Frontal cortex (tissue), 4 donors: Measurements from ENCODE around the gene BAIAP2L2. TPM values are rescaled to one million over a fixed set of nuclear protein-coding genes. Genes with fewer than 3 reads are reported as not detected.
"Not testable (repeated sequence)": the region's sequence is repeated elsewhere in the genome, so short reads cannot be mapped to it uniquely, and the experiment has no call there.

ENCODE experiments used
- DNase-seq, 2 donors: peaks; one replicate each; pipeline ENCODE4 v3.0.0; 2012; ENCODE audit warnings: low spot score in 2 of 2
- FAIRE-seq: peaks from 2 replicates; lab custom pipeline; 2012; peaks lifted over from hg19 to GRCh38; lab: Jason Lieb, UNC
- total RNA-seq: library from RNA; depleted of rRNA; stranded (reverse); fragments of >200 nt; gene quantifications from one replicate; pipeline ENCODE4 v1.2.3, GENCODE V29; 2014
- donor health status: control.
- donor health status: control.
- donor health status: control.

BAIAP2L2 gene
- total RNA-seq, 1 donor from 2014 or later: under 0.01 TPM

- FAIRE-seq: no peak
- DNase-seq: no peak
Measured at GRCh38 chr22:38050720-38051119, 59.8 kb downstream of the BAIAP2L2 start.

GRCh38 chr22:38049812-38050619, 60.5 kb downstream of the BAIAP2L2 start:
- FAIRE-seq: no peak
- no peak for DNase-seq

- DNase-seq: no peak
- FAIRE-seq: no peak
Measured at GRCh38 chr22:38046070-38046748, 64.3 kb downstream of the BAIAP2L2 start.

- FAIRE-seq (no peak), DNase-seq (no peak)
Measured at GRCh38 chr22:38043151-38044039, 67.1 kb downstream of the BAIAP2L2 start.

GRCh38 chr22:38042488-38042790, 68.0 kb downstream of the BAIAP2L2 start:
- DNase-seq (no peak), FAIRE-seq (no peak)

GRCh38 chr22:38041760-38042487, 68.6 kb downstream of the BAIAP2L2 start:
- no peak for FAIRE-seq
- no peak for DNase-seq

- FAIRE-seq (no peak), DNase-seq (no peak)
Measured at GRCh38 chr22:38040953-38041759, 69.3 kb downstream of the BAIAP2L2 start.

- no peak for DNase-seq
- FAIRE-seq: no peak
Measured at GRCh38 chr22:38038890-38039812, 71.3 kb downstream of the BAIAP2L2 start.

- no peak for FAIRE-seq
- DNase-seq: peak in 1 of 2 donors; percentile 83
Measured at GRCh38 chr22:38038426-38038825, 72.1 kb downstream of the BAIAP2L2 start.

GRCh38 chr22:38037367-38038150, 72.9 kb downstream of the BAIAP2L2 start:
- FAIRE-seq, DNase-seq: not testable (repeated sequence)

- FAIRE-seq: no peak
- DNase-seq: no peak
Measured at GRCh38 chr22:38036392-38037062, 74.0 kb downstream of the BAIAP2L2 start.

- DNase-seq (no peak), FAIRE-seq (no peak)
Measured at GRCh38 chr22:38035530-38035885, 75.0 kb downstream of the BAIAP2L2 start.

Other genes starting within 250 kb of the BAIAP2L2 start
- gene MICALL1, start 204.4 kb downstream of the BAIAP2L2 start, total RNA-seq: 25.7 TPM
- 1.2 TPM for gene C22orf23, start 157.1 kb downstream of the BAIAP2L2 start, total RNA-seq
- 26.9 TPM for gene POLR2F, start 157.0 kb downstream of the BAIAP2L2 start, total RNA-seq
- 1.6 TPM for gene SOX10, start 126.1 kb downstream of the BAIAP2L2 start, total RNA-seq
- 24.9 TPM for gene PICK1, start 53.3 kb downstream of the BAIAP2L2 start, total RNA-seq
- 3.7 TPM for gene SLC16A8, start 26.5 kb downstream of the BAIAP2L2 start, total RNA-seq
- gene PLA2G6, start 71.1 kb upstream of the BAIAP2L2 start, total RNA-seq: 19.6 TPM
- 1.6 TPM for gene MAFF, start 91.3 kb upstream of the BAIAP2L2 start, total RNA-seq
- 6.9 TPM for gene TMEM184B, start 162.3 kb upstream of the BAIAP2L2 start, total RNA-seq
- gene CSNK1E, start 206.7 kb upstream of the BAIAP2L2 start, total RNA-seq: 197 TPM